ENCODE data around the gene RAD51B.

RAD51B gene

GRCh38 chr14:68702578-68702977 lies 883.0 kb downstream of the RAD51B start:
- POLR2A ChIA-PET (ENCODE audit: low non-redundant PET): no interaction called here
- CTCF ChIA-PET: no interaction called here
- no peak for DNase-seq (ENCODE audit: low spot score)
- peak overlapping the region; percentile 91 for H3K27ac ChIP-seq
- TF ChIP-seq CTCF (conservative IDR thresholded peaks at IDR 0.05; ENCODE audit: low read depth): no peak

GRCh38 chr14:68703093-68703492 lies 883.5 kb downstream of the RAD51B start:
- POLR2A ChIA-PET (ENCODE audit: low non-redundant PET): no interaction called here

GRCh38 chr14:68704736-68705720 lies 885.4 kb downstream of the RAD51B start:
- peak; percentile 46 for DNase-seq (ENCODE audit: low spot score)
- no peak for TF ChIP-seq CTCF (conservative IDR thresholded peaks at IDR 0.05; ENCODE audit: low read depth)
- POLR2A ChIA-PET (ENCODE audit: low non-redundant PET): interaction anchor here (0.5 to 0.6 kb wide), 2 partner anchors 16 to 83 kb away, joined by 3 read pairs; no protein-coding TSS in a partner anchor
- CTCF ChIA-PET: no interaction called here
- H3K27ac ChIP-seq: peak overlapping the region; percentile 91

More at GRCh38 chr14:68703093-68703492, 883.5 kb downstream of the RAD51B start:
- CTCF ChIA-PET: no interaction called here
- no peak for TF ChIP-seq CTCF (conservative IDR thresholded peaks at IDR 0.05; ENCODE audit: low read depth)
- peak; percentile 79 for DNase-seq (ENCODE audit: low spot score)
- peak overlapping the region; percentile 91 for H3K27ac ChIP-seq

GRCh38 chr14:68705741-68706283 lies 886.2 kb downstream of the RAD51B start:
- TF ChIP-seq CTCF (conservative IDR thresholded peaks at IDR 0.05; ENCODE audit: low read depth): no peak
- CTCF ChIA-PET: interaction anchor here (0.5 kb wide), 1 partner anchor 198 kb away, joined by 3 read pairs; no protein-coding TSS in a partner anchor
- H3K27ac ChIP-seq: peak overlapping the region; percentile 91
- POLR2A ChIA-PET (ENCODE audit: low non-redundant PET): interaction anchor here (0.5 to 0.6 kb wide), 2 partner anchors 15 to 82 kb away, joined by 3 read pairs; no protein-coding TSS in a partner anchor
- peak; percentile 86 for DNase-seq (ENCODE audit: low spot score)

- POLR2A ChIA-PET (ENCODE audit: low non-redundant PET): no interaction called here
These were observed 887.9 kb downstream of the RAD51B start for GRCh38 chr14:68707482-68707881.

More at GRCh38 chr14:68707482-68707881, 887.9 kb downstream of the RAD51B start:
- H3K27ac ChIP-seq: no peak overlapping the region
- CTCF ChIA-PET: interaction anchor here (0.7 kb wide), 1 partner anchor 77 kb away, joined by 3 read pairs; no protein-coding TSS in a partner anchor
- no peak for TF ChIP-seq CTCF (conservative IDR thresholded peaks at IDR 0.05; ENCODE audit: low read depth)
- no peak for DNase-seq (ENCODE audit: low spot score)

Measured in RWPE1 (cell line).